ENCODE data around the gene TFR2. TPM values are rescaled to one million over a fixed set of nuclear protein-coding genes. Genes with fewer than 3 reads are reported as not detected.

TFR2 gene
- total RNA-seq, 1 experiment from 2014 or later = 9.1 TPM

DNA sequence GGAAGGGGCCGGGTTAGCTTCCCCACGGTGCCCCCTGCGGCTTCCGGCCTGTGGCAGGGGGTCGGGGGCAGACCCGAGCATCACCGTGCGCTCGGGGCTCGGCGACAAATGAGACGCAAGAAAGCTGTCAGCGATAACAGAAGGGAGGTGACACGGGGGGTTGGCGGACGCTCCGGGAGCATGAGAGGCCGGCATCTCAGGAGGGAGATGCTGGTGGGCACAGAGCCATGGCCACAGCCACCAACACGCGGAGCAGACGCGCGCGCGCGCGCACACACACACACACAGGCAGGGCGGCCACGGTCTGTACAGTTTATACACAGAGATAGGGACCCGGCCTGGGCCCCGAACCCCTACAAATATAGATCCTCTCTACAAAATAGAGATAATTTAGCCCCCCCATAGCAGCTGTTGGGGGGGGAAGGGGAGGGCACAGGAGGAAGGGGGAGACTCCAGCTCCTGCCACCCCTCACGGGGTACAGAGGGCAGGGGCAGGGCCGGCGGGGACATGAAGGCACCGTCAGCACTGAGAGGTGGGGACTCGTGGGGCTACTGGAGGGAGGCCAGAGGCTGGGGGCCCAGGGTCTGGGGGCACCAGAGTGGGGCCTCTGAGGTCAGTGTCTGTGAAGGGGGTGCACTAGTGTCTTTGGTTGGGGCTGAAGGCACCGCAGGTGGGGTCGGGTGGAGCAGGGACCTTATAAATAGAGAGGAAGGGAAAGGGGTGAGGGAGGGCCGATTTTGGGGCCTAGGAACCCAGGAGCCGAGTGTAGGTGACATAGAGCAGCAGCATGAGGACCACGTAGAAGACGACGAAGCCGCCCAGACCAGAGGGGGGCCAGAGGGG, 66.8 kb downstream of the TFR2 start:
- ChIA-PET POLR2A (no interaction called here), CTCF (no interaction called here)
- no peak for ATAC-seq
- H3K27me3 ChIP-seq (ENCODE audit: control insufficient read depth, insufficient read depth, low read length) = no peaks in the 10 kb centered on the region
- intact Hi-C loops (cut with micrococcal nuclease; ENCODE audit: unreplicated experiment) = no loop called here
- DNase-seq (ENCODE audit: low read depth, low spot score) = no peak
- BruUV-seq (replicated peaks) = no TSS peak
- no peak overlapping the region for H3K27ac ChIP-seq (ENCODE audit: low read length)
- H3K9me3 ChIP-seq (ENCODE audit: control insufficient read depth, insufficient read depth, low read depth, low read length) = no peaks in the 10 kb centered on the region
- no peaks in the 10 kb centered on the region for H3K36me3 ChIP-seq (ENCODE audit: control insufficient read depth, insufficient read depth, low read length)
- in situ Hi-C loops (cut with HindIII; ENCODE audit: low pct_unique_long_range_greater_than_20kb, low sequenced_read_pairs) = no loop called here
- peaks cover 20% of the 10 kb centered on the region for H3K4me1 ChIP-seq (ENCODE audit: control insufficient read depth, insufficient read depth, low read length)
- no peak overlapping the region for H3K4me3 ChIP-seq (ENCODE audit: low read depth in 2 of 2, low read length in 2 of 2)
- TF ChIP-seq POLR2AphosphoS5 (IDR thresholded peaks at IDR 0.05; ENCODE audit: low read depth, low read length) (no peak; the same call in 1 of the 2 replicates), CTCF (IDR thresholded peaks at IDR 0.05) (no peak), TCF7L2 (IDR thresholded peaks at IDR 0.05; ENCODE audit: low read depth, low read length) (no peak), SIN3A (IDR thresholded peaks at IDR 0.05; ENCODE audit: borderline replicate concordance, insufficient read depth, low read depth, low read length) (no peak)
- TF ChIP-seq, protein P1, sequence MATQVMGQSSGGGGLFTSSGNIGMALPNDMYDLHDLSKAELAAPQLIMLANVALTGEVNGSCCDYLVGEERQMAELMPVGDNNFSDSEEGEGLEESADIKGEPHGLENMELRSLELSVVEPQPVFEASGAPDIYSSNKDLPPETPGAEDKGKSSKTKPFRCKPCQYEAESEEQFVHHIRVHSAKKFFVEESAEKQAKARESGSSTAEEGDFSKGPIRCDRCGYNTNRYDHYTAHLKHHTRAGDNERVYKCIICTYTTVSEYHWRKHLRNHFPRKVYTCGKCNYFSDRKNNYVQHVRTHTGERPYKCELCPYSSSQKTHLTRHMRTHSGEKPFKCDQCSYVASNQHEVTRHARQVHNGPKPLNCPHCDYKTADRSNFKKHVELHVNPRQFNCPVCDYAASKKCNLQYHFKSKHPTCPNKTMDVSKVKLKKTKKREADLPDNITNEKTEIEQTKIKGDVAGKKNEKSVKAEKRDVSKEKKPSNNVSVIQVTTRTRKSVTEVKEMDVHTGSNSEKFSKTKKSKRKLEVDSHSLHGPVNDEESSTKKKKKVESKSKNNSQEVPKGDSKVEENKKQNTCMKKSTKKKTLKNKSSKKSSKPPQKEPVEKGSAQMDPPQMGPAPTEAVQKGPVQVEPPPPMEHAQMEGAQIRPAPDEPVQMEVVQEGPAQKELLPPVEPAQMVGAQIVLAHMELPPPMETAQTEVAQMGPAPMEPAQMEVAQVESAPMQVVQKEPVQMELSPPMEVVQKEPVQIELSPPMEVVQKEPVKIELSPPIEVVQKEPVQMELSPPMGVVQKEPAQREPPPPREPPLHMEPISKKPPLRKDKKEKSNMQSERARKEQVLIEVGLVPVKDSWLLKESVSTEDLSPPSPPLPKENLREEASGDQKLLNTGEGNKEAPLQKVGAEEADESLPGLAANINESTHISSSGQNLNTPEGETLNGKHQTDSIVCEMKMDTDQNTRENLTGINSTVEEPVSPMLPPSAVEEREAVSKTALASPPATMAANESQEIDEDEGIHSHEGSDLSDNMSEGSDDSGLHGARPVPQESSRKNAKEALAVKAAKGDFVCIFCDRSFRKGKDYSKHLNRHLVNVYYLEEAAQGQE (IDR thresholded peaks at IDR 0.05; ENCODE audit: insufficient read depth in 1 of 2, low read depth in 2 of 2, low read length in 1 of 2) = no peak

DNA sequence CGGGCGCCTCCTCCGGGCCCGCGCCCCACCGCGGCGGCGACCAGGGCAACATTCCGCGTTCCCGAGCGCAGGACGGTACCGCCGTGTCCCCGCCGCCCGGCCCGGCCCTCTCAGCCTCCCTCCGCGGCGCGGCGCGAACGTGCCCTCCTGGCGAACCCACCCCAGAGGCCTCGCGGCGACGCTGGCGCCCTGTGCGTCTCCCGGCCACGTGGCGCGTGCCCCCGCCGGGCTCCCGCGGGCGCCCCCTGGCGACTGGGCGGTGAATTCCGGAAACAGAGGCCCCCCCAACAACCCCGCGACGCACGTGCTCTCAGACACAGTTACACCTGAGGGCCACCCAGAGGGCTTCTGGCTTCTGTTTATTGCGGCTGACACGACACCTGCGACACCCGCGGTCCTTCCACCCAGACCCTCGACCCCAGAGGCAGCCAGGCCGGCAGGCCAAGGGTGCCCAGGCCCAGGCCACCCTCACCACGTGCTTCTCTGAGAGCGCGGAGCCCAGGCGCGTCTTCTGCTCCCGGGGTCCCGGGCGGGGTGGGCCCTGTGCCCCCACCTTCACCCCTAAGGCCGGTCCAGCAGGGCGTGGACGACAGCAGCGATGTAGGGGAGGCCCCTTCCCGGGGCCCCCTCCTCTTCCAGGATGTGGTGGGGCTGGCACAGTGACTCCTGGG, 67.5 kb downstream of the TFR2 start, which contains the start of gene SAP25:
Gene SAP25, minus strand, starts transcription at position 210 of the 671 bp plus-strand sequence. Its CDS starts 158 bp downstream, at position 52.
- peaks cover 22% of the 10 kb centered on the region for H3K4me1 ChIP-seq (ENCODE audit: control insufficient read depth, insufficient read depth, low read length)
- DNase-seq (ENCODE audit: low read depth, low spot score) (no peak), ATAC-seq (no peak)
- ChIA-PET POLR2A (interaction anchor here (0.6 kb wide), 1 partner anchor 316 kb away, joined by 3 read pairs; the partner anchor contains the start of gene UFSP1), CTCF (no interaction called here)
- intact Hi-C loops (cut with micrococcal nuclease; ENCODE audit: unreplicated experiment) = no loop called here
- no peak for TF ChIP-seq POLR2AphosphoS5 (IDR thresholded peaks at IDR 0.05; ENCODE audit: low read depth, low read length)
- no peak; the same call in 1 of the 2 replicates for TF ChIP-seq CTCF (IDR thresholded peaks at IDR 0.05)
- TF ChIP-seq, protein P1 (IDR thresholded peaks at IDR 0.05; ENCODE audit: insufficient read depth in 1 of 2, low read depth in 2 of 2, low read length in 1 of 2) = no peak
- no peak for TF ChIP-seq SIN3A (IDR thresholded peaks at IDR 0.05; ENCODE audit: borderline replicate concordance, insufficient read depth, low read depth, low read length)
- no peak for TF ChIP-seq TCF7L2 (IDR thresholded peaks at IDR 0.05; ENCODE audit: low read depth, low read length)
- no peaks in the 10 kb centered on the region for H3K36me3 ChIP-seq (ENCODE audit: control insufficient read depth, insufficient read depth, low read length)
- BruUV-seq (replicated peaks) = no TSS peak
- in situ Hi-C loops (cut with HindIII; ENCODE audit: low pct_unique_long_range_greater_than_20kb, low sequenced_read_pairs) = no loop called here
- no peak within 1 kb of the TSS for H3K27ac ChIP-seq (ENCODE audit: low read length)
- no peaks in the 10 kb centered on the region for H3K9me3 ChIP-seq (ENCODE audit: control insufficient read depth, insufficient read depth, low read depth, low read length)
- H3K4me3 ChIP-seq (ENCODE audit: low read depth in 2 of 2, low read length in 2 of 2) = no peak within 1 kb of the TSS
- no peaks in the 10 kb centered on the region for H3K27me3 ChIP-seq (ENCODE audit: control insufficient read depth, insufficient read depth, low read length)
